HG03045 (cell line): ENCODE data around the gene ALPL.
"Not testable (repeated sequence)": the region's sequence is repeated elsewhere in the genome, so short reads cannot be mapped to it uniquely, and the experiment has no call there.

Source experiments
- ATAC-seq: cut with Tn5 transposase; IDR thresholded peaks from one replicate; pipeline ENCODE4 v1.9.1; 2021; ENCODE audit warnings: mild to moderate bottlenecking, moderate library complexity; ENCODE audit not compliant: unreplicated experiment

The ALPL gene

GRCh38 chr1:21507511-21508270, 1.5 kb upstream of the ALPL start:
- ATAC-seq = no peak

- ATAC-seq = no peak
Measured at GRCh38 chr1:21508580-21509350, 458 bp upstream of the ALPL start.

DNA sequence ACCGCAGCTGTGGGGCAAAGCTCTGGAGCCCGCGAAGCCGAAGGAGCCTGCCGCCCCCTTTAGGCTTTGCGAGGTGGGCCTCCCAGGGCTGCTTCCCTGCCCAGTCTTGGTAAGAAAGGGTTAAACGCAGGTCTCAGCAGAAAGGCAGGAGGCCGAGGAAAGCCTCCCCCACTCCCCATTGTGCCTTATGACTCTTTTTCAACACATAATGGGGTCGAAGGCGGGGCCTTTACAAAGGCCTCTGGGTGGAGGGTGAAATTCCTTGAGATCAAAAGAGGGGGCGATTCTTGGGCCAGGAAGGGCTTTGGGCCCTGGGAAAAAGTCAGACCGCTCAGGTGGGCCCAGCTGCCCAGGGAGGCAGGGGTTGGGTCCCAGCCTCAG, 880 bp downstream of the ALPL start:
- ATAC-seq = no peak

DNA sequence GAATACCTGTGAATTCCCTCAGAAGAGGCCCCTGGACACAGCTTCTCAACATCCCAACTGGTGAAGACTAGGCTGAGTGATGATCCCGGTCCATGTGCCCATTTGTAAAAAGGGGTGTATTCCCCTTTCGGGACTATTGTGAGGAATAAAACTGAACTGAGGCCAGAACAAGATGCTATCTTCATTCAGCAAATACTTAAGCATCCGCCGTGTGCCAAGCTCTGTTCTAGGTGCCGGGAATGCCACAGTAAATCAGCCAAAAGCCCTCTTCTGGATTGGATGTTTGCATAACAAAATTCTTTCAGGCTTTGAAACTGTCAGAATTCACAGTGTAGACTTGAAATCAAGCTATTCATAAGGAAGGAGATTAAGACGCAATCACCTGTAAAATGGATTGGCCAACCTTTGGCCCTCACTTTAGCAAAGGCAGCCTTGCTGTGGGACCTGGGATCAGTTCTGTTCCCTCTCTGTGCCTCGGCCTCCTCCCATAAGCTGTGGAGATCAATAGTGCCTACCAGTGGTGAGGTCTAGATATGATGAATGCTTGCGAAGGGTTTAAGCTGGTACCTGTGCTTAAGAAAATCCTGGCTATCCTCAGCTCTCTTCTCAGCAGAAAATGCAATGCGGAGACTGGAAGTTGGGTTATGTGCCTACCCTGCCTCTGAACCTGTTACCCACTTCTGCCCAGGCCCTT, 1.8 kb downstream of the ALPL start:
- ATAC-seq = no peak

DNA sequence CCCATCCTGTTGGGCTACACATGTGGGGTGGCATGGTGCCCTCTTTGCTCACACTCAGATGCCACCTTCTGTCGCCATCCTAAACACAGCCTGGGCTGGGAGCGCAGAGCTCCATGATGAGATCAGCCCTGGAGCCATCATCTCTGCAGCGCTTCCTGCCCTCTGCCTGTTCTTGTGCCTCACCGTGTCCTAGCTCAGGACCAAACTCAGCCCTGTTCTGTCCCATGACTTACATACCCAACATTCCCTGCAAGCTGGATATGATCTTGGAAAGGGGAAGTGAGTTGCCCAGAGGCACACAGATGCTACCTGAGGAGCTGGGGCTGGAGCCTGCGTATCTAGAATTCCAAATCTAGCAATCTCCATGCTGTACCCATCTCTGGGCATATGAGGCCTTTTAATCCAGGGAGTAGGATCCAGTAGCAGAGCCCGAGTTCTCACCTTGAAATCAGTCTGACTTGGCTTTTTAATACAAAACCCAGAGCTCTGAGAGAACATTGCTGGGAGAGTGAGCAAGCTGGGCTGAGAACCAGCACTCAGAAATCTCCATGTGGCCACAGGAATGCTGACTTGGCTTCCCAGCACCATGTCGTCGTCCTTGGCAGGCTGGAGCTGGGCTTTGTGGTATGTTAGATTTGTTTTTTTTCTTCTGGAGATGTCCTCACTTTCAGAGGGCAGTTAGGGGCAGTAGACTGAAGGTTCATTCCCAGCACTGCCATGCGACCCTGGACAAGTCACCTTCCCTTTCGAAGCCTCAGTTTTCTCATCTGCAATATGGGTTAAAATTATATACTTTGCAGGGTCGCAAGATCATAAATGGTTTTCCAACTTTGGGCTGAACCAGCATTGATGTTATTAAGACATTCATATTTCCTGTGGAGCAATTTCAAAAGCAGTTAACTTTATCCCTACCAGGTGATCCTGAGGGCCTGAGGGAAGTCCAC, 2.6 kb downstream of the ALPL start:
- no peak for ATAC-seq

- no peak for ATAC-seq
Measured at GRCh38 chr1:21514245-21514644, 5.0 kb downstream of the ALPL start.

DNA sequence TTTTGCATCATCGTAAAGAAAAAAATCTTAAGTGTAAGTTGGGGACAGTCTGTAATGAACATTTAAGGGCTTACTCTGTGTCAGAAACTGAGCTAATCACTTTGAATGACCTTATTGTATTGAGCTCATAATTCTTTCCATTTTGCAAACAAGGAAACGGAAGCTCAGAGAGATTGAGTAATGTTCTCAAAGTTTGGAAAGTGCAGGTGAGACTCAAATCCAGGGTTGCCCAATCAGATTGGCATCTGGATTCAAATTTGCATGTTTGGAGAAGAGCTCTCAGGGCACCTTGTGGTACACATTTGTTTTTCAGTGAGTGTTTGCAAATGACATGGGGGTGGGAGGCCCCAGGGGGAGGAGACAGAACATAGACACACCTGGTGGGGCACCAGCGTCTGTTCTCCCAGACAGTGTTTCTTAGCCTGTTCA, 8.0 kb downstream of the ALPL start:
- no peak for ATAC-seq

- ATAC-seq = no peak
Measured at GRCh38 chr1:21517660-21518480, 8.6 kb downstream of the ALPL start.

DNA sequence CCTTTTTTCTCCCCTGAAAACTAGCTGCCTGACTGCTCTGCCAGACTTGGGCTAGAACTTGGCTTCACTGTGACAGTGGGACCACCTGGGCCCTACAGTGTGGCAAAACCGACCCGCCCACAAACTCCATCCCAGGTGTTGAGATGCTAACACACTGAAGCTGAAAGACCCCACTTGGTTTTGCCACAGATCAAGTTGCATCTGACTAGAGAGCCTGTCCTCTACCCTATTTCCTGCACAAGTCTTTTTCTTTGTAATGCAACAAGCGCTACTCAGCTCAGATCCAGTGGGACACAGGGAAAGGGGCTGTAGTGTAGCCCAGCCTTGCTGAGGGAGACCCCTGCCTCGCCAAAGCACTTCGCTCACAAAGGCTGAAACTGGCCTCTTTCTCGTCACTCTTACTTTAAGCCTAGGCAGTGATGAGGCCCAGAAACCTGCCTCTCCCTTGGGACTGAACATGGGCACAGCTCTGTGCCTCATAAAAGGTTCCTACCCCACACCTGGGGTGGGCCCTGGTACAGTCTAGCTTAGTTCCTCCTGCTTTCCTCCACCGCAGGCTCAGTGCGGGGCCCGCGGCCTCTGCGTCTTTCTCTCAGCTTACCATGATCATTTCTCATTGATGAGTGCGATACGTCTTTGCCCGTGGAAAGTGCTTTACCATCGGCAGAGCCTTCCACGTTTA, 9.7 kb downstream of the ALPL start:
- no peak for ATAC-seq

GRCh38 chr1:21519486-21520070, 10.4 kb downstream of the ALPL start:
- ATAC-seq = not testable (repeated sequence)

GRCh38 chr1:21520899-21521716, 11.9 kb downstream of the ALPL start:
- ATAC-seq = no peak

- no peak for ATAC-seq
Measured at GRCh38 chr1:21521717-21522060, 12.5 kb downstream of the ALPL start.

DNA sequence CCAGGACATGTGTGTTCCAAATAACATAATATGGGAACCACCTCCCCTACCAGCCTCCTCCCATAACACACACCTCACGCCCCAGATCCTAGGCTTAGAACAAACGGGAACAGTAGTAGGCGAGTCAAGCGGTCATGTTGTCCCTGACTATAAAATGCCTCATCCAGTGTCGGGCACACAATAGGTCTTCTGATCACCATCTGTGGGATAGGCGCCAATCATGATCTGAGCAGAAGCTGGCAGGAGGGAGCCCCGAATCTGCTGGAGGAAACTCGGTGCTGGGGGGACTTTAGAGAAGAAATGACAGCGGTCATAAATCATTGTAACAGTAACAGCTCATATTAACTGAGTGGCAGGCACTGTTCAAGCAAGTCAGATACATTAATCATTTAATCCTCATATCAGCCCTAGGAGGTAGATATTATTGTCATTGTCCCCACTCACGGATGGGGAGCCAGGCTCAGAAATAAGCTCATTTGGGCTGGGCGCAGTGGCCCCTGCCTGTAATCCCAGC, 13.4 kb downstream of the ALPL start:
- no peak for ATAC-seq

- ATAC-seq = no peak
Measured at GRCh38 chr1:21523297-21523813, 14.1 kb downstream of the ALPL start.

- ATAC-seq = no peak
Measured at GRCh38 chr1:21524220-21524619, 15.0 kb downstream of the ALPL start.

- no peak for ATAC-seq
Measured at GRCh38 chr1:21524686-21525339, 15.6 kb downstream of the ALPL start.

GRCh38 chr1:21525340-21525717, 16.1 kb downstream of the ALPL start:
- ATAC-seq = no peak
